H1 (cell line): ENCODE results near the gene FRMPD2. TPM values are rescaled to one million over a fixed set of nuclear protein-coding genes. Genes with fewer than 3 reads are reported as not detected.
A peak's percentile ranks its signal among the peaks of the same experiment; 100 is the strongest.

Source experiments
- CTCF ChIA-PET: fragments of 300-600 bp; sonication (Branson Sonifier 250); formaldehyde crosslinking; loops from one replicate; lab custom pipeline; 2021; ENCODE audit not compliant: partially characterized antibody; lab: Charles Lee
- POLR2A ChIA-PET: fragments of 300-600 bp; sonication (Branson Sonifier 250); formaldehyde crosslinking; loops from one replicate; lab custom pipeline; 2021; ENCODE audit warnings: inconsistent platforms; ENCODE audit not compliant: partially characterized antibody; lab: Charles Lee
- DNase-seq, 2 experiments: peaks; one replicate each; pipeline versions ENCODE4 v3.0.0 to v3.0.0-alpha.2; 2010 to 2022; ENCODE audit warnings: low spot score in 2 of 2, low read depth in 1 of 2, mixed read lengths in 1 of 2
- FAIRE-seq: peaks from 2 replicates; lab custom pipeline; 2011; peaks lifted over from hg19 to GRCh38; lab: Jason Lieb, UNC
- H2AFZ ChIP-seq: 2 replicates; pipeline ENCODE4 v1.8.1; 2012; ENCODE audit warnings: low read length, inconsistent platforms
- H2AK5ac ChIP-seq: 2 replicates; pipeline ENCODE4 v1.6.1; 2013; ENCODE audit warnings: low read depth, low read length
- H2BK120ac ChIP-seq: replicated peaks from 2 replicates; pipeline ENCODE3; 2013; ENCODE audit warnings: low read depth, low read length, inconsistent platforms
- H2BK12ac ChIP-seq: 2 replicates; pipeline ENCODE4 v1.6.1; 2013; ENCODE audit warnings: low read depth, low read length
- H2BK15ac ChIP-seq: 2 replicates; pipeline ENCODE4 v1.6.1; 2013; ENCODE audit warnings: low read length
- H2BK20ac ChIP-seq: 2 replicates; pipeline ENCODE4 v1.6.1; 2013; ENCODE audit warnings: low read length
- H2BK5ac ChIP-seq: 2 replicates; pipeline ENCODE4 v1.6.1; 2013; ENCODE audit warnings: low read depth, low read length
- H3K14ac ChIP-seq: 2 replicates; pipeline ENCODE4 v1.6.1; 2013; ENCODE audit warnings: inconsistent platforms; ENCODE audit not compliant: insufficient read length
- H3K18ac ChIP-seq: 2 replicates; pipeline ENCODE4 v1.6.1; 2013; ENCODE audit warnings: low read length; ENCODE audit errors: extremely low read depth
- H3K23ac ChIP-seq: 2 replicates; pipeline ENCODE4 v1.6.1; 2013; ENCODE audit warnings: inconsistent platforms; ENCODE audit not compliant: insufficient read length
- H3K23me2 ChIP-seq: 2 replicates; pipeline ENCODE4 v1.6.1; 2013; ENCODE audit warnings: low read depth, low read length
- H3K27ac ChIP-seq: 2 replicates; pipeline ENCODE4 v1.6.1; 2011; ENCODE audit warnings: low read depth, low read length, inconsistent platforms
- H3K27me3 ChIP-seq, 4 experiments: replicated peaks in 1 of 4; 1 replicate in 1 of 4; 2 replicates in 3 of 4; pipeline versions ENCODE4 v1.6.1 to v1.8.1; 2011 to 2013; ENCODE audit warnings: low read length in 3 of 4, mild to moderate bottlenecking in 3 of 4, inconsistent platforms in 2 of 4, mixed read lengths in 2 of 4, moderate library complexity in 1 of 4; ENCODE audit not compliant: control insufficient read depth in 3 of 4, insufficient read depth in 3 of 4; ENCODE audit errors: extremely low read depth in 1 of 4
- H3K36me3 ChIP-seq, 4 experiments: 2 replicates each; pipeline versions ENCODE4 v1.6.1 to v1.8.1; 2011 to 2013; ENCODE audit warnings: mild to moderate bottlenecking in 4 of 4, low read length in 3 of 4, moderate library complexity in 2 of 4, control low read depth in 1 of 4, inconsistent platforms in 1 of 4; ENCODE audit not compliant: insufficient read depth in 4 of 4, control insufficient read depth in 2 of 4
- H3K4ac ChIP-seq: replicated peaks from 2 replicates; pipeline ENCODE3; 2013; ENCODE audit warnings: low read length, low read depth, mixed read lengths, inconsistent platforms; ENCODE audit not compliant: insufficient read length
- H3K4me1 ChIP-seq, 4 experiments: replicated peaks in 1 of 4; 1 replicate in 1 of 4; 2 replicates in 3 of 4; pipeline versions ENCODE4 v1.6.1 to v1.8.1; 2011 to 2013; ENCODE audit warnings: low read length in 3 of 4, inconsistent platforms in 2 of 4, mixed read lengths in 1 of 4; ENCODE audit not compliant: insufficient read depth in 4 of 4, control insufficient read depth in 3 of 4
- H3K4me2 ChIP-seq, 2 experiments: 2 replicates each; pipeline versions ENCODE4 v1.6.1 to v1.8.1; 2011 to 2013; ENCODE audit warnings: low read depth in 2 of 2, low read length in 2 of 2, control low read depth in 1 of 2, inconsistent platforms in 1 of 2, mild to moderate bottlenecking in 1 of 2; ENCODE audit not compliant: insufficient read depth in 1 of 2
- H3K4me3 ChIP-seq, 4 experiments: fragments of 200-600, 300-600 bp in 1 of 4; sonication (generic), shearing (Covaris generic), sonication (Bioruptor Twin) in 1 of 4; 2 replicates each; pipeline versions ENCODE4 v1.5.1 to v1.8.1; 2011 to 2016; ENCODE audit warnings: low read length in 4 of 4, low read depth in 3 of 4, control low read depth in 2 of 4, inconsistent platforms in 2 of 4, mild to moderate bottlenecking in 2 of 4, mixed read lengths in 1 of 4, moderate library complexity in 1 of 4; ENCODE audit not compliant: insufficient read depth in 2 of 4; ENCODE audit errors: extremely low read depth in 1 of 4
- H3K56ac ChIP-seq: replicated peaks from 2 replicates; pipeline ENCODE3; 2013; ENCODE audit warnings: low read depth, mild to moderate bottlenecking, mixed read lengths, low read length, inconsistent platforms; ENCODE audit not compliant: insufficient read length
- H3K79me1 ChIP-seq: 2 replicates; pipeline ENCODE4 v1.6.1; 2013; ENCODE audit warnings: low read depth, low read length, control low read depth
- H3K79me2 ChIP-seq, 2 experiments: 2 replicates each; pipeline versions ENCODE4 v1.6.1 to v1.8.1; 2012 to 2013; ENCODE audit warnings: low read length in 2 of 2, mild to moderate bottlenecking in 2 of 2, inconsistent platforms in 1 of 2; ENCODE audit not compliant: insufficient read depth in 2 of 2, control insufficient read depth in 1 of 2
- H3K9ac ChIP-seq, 4 experiments: replicated peaks in 1 of 4; 1 replicate in 1 of 4; 2 replicates in 3 of 4; pipeline versions ENCODE4 v1.6.1 to v1.8.1; 2011 to 2013; ENCODE audit warnings: low read depth in 3 of 4, low read length in 3 of 4, control low read depth in 2 of 4, mild to moderate bottlenecking in 2 of 4, moderate library complexity in 2 of 4, inconsistent platforms in 1 of 4; ENCODE audit errors: extremely low read depth in 1 of 4
- H3K9me3 ChIP-seq, 2 experiments: 2 replicates each; pipeline versions ENCODE4 v1.6.1 to v1.8.1; 2012 to 2013; ENCODE audit warnings: mild to moderate bottlenecking in 2 of 2, moderate library complexity in 2 of 2, control low read depth in 1 of 2, inconsistent platforms in 1 of 2, low read depth in 1 of 2, low read length in 1 of 2, mixed read lengths in 1 of 2; ENCODE audit not compliant: insufficient read depth in 2 of 2
- H4K20me1 ChIP-seq, 2 experiments: replicated peaks in 1 of 2; 2 replicates each; pipeline versions ENCODE3 to v1.8.1; 2011 to 2013; ENCODE audit warnings: inconsistent platforms in 2 of 2, low read length in 2 of 2, mild to moderate bottlenecking in 1 of 2; ENCODE audit not compliant: insufficient read depth in 2 of 2, control insufficient read depth in 1 of 2
- H4K5ac ChIP-seq: 2 replicates; pipeline ENCODE4 v1.6.1; 2013; ENCODE audit warnings: low read length, low read depth, mixed read lengths, inconsistent platforms; ENCODE audit not compliant: insufficient read length
- H4K8ac ChIP-seq: 2 replicates; pipeline ENCODE4 v1.8.0; 2013; ENCODE audit warnings: mild to moderate bottlenecking, moderate library complexity, low read length, inconsistent platforms; ENCODE audit not compliant: insufficient read depth; ENCODE audit errors: extremely low read depth
- H4K91ac ChIP-seq: replicated peaks from 2 replicates; pipeline ENCODE3; 2013; ENCODE audit warnings: low read length, mixed read lengths, inconsistent platforms; ENCODE audit not compliant: insufficient read length
- HDAC2 ChIP-seq, 2 experiments: fragments of 300-600 bp in 1 of 2; sonication (generic) in 1 of 2; IDR thresholded peaks; 2 replicates each; pipeline ENCODE4 v1.6.1; 2011 to 2012; ENCODE audit warnings: low read depth in 2 of 2, low read length in 2 of 2, mild to moderate bottlenecking in 2 of 2, moderate library complexity in 2 of 2, borderline replicate concordance in 1 of 2, inconsistent platforms in 1 of 2
- MAFK ChIP-seq: IDR thresholded peaks from 2 replicates; pipeline ENCODE4 v1.6.1; 2012; ENCODE audit warnings: low read depth, mild to moderate bottlenecking, improper control_type of control experiment, low read length
- RBBP5 ChIP-seq: IDR thresholded peaks from 2 replicates; pipeline ENCODE4 v1.7.1; 2012; ENCODE audit warnings: low read depth, mild to moderate bottlenecking, inconsistent platforms, low read length, moderate library complexity, borderline replicate concordance
- SUZ12 ChIP-seq: fragments of 200-600 bp; sonication (generic); IDR thresholded peaks from 2 replicates; pipeline ENCODE4 v1.6.1; 2012; ENCODE audit warnings: mild to moderate bottlenecking, inconsistent platforms, low read length, moderate library complexity, mixed read lengths
- WGBS, 2 experiments: shearing (Covaris generic) in 1 of 2; methylation state at CpG; one replicate each; pipeline versions ENCODE4 v1.1.6 to v1.1.7; 2013 to 2015; ENCODE audit warnings: low lambda C conversion rate in 2 of 2, mixed read lengths in 2 of 2, inconsistent platforms in 1 of 2, low coverage in 1 of 2, missing lambda C conversion rate in 1 of 2; ENCODE audit not compliant: insufficient replicate concordance in 2 of 2, insufficient coverage in 1 of 2, insufficient read length in 1 of 2; ENCODE audit errors: extremely low coverage in 1 of 2, missing lambda C conversion rate in 1 of 2; 5-methylcytosine and 5-hydroxymethylcytosine counted together
- polyA plus RNA-seq, 7 experiments: library from polyadenylated mRNA; depleted of rRNA in 3 of 7; stranded (reverse) in 5 of 7; unstranded in 2 of 7; fragments of >200 nt in 5 of 7; fragments of 200-250 nt in 2 of 7; gene quantifications; 1 replicate in 5 of 7; 2 replicates in 1 of 7; 4 replicates in 1 of 7; pipeline versions ENCODE4 v1.2.1 to v1.2.3, GENCODE V29; 2011 to 2013; ENCODE audit warnings: missing spikeins in 2 of 7, mixed read lengths in 2 of 7
- total RNA-seq: library from RNA; stranded (reverse); fragmentation: NEBNext Ultra II Directional; extraction: Animal tissue kit (Norgen Biotek cat#: 25700); gene quantifications from 2 replicates; pipeline ENCODE4 v1.2.1, GENCODE V29; 2021

Gene FRMPD2
- total and polyA plus RNA-seq, 2 of the 8 experiments (the other 6 are each of a cell fraction or from before 2014, with no cell fraction given), result 0.07 to 0.47 TPM

DNA sequence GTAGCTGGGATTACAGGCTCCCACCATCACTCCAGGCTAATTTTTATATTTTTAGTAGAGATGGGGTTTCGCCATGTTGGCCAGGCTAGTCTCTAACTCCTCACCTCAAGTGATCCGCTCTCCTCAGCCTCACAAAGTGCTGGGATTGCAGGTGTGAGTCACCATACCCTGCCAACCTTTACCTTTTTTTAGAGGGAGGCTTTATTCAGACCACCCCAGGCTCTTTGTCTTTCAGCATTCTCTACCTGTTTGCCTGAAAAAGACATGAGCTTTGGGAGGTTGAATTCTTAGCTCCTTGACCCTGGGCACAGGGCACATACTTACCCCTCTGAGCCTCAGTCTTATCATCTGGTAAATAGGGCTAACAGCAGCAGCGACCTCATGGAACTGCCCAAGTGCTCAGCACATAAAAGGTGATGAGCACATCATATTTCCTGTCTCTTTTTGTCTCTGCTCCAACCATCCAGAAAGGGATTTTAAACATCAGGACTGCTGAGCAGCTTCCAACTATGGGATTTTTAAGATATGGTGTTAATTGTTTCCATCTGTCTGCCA lies 17.0 kb downstream of the FRMPD2 start:
- Histone ChIP-seq H2BK120ac (no peak overlapping the region), H3K4ac (no peak overlapping the region), H2AFZ (no peak overlapping the region), H4K20me1 (no peaks in the 10 kb centered on the region), H3K4me2 (no peak overlapping the region), H3K14ac (no peak overlapping the region), H2BK12ac (no peak overlapping the region), H3K23me2 (no peaks in the 10 kb centered on the region), H3K18ac (no peak overlapping the region), H3K4me3 (no peak overlapping the region), H3K27me3 (no peaks in the 10 kb centered on the region; a peak in 1 of 7 replicates), H3K36me3 (no peaks in the 10 kb centered on the region), H3K79me2 (no peaks in the 10 kb centered on the region), H3K23ac (no peak overlapping the region), H3K4me1 (peaks cover 0 to 3% (median 0%) of the 10 kb centered on the region in 4 experiments; a peak in 2 of 7 replicates), H3K9me3 (no peaks in the 10 kb centered on the region), H3K27ac (no peak overlapping the region), H2AK5ac (no peak overlapping the region), H3K9ac (no peak overlapping the region), H2BK15ac (no peak overlapping the region), H2BK5ac (no peak overlapping the region), H3K56ac (no peak overlapping the region), H3K79me1 (no peaks in the 10 kb centered on the region), H4K8ac (no peak overlapping the region), H4K5ac (no peak overlapping the region), H2BK20ac (no peak overlapping the region), H4K91ac (no peak overlapping the region)
- DNase-seq, result peak in 1 of 2 experiments; percentile 29
- ChIA-PET POLR2A (no interaction called here), CTCF (interaction anchor here (1.7 to 1.9 kb wide), 2 partner anchors 18 to 43 kb away, joined by 4 to 6 read pairs; no protein-coding TSS in a partner anchor)
- FAIRE-seq, result no peak
- 85% methylated on average over 3 of the region's 3 CpGs; no CpG with 5 or more reads in 1 of the 2 experiments for WGBS, 2 experiments
- no peak for TF ChIP-seq SUZ12
- TF ChIP-seq HDAC2 (IDR thresholded peaks at IDR 0.05; ENCODE audit: borderline replicate concordance in 1 of 2, low read depth in 2 of 2, low read length in 2 of 2), result peak in 1 of 2 experiments; percentile 71; a peak in 1 of 4 replicates
- no peak for TF ChIP-seq RBBP5
- TF ChIP-seq MAFK, result no peak
